Cardiac fibroblast (primary cell): ENCODE measurements around the gene PLOD2.
A peak's percentile ranks its signal among the peaks of the same experiment; 100 is the strongest.

ENCODE experiments used
- DNase-seq, 2 donors: peaks; one replicate each; pipeline versions ENCODE4 v3.0.0 to v3.0.0-alpha.2; 2010; ENCODE audit warnings: low read depth in 2 of 2
- H3K4me3 ChIP-seq, 2 donors: replicated peaks in 1 of 2; 1 replicate in 1 of 2; 2 replicates in 1 of 2; pipeline ENCODE4 v1.5.1; 2011; ENCODE audit warnings: low read depth in 2 of 2, low read length in 2 of 2, mild to moderate bottlenecking in 2 of 2, moderate library complexity in 1 of 2
- TF ChIP-seq, protein P1 (sequence below): IDR thresholded peaks from one replicate; pipeline ENCODE4 v1.5.1; 2011; ENCODE audit warnings: low read depth, mild to moderate bottlenecking, low read length, inconsistent platforms

Gene PLOD2

DNA sequence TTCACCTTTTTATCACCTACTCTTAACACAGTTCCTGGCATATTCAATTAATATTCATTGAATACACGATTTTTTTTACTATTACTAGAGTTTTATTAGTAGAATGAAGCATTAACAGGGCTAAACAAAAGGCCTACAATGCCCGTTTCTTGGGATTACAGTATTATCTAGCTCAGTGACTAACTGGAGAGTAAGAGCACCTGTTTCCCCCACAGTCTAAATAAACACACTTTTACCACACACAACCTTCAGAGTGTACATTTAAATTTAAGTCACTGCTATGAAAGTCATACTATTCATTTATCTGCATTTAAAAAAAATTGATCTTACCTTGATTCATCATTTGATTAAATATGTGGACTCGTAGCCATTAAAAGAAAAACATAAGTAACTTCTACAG lies 74.8 kb downstream of the PLOD2 start:
- H3K4me3 ChIP-seq = no peak overlapping the region
- no peak for DNase-seq
- TF ChIP-seq, protein P1, sequence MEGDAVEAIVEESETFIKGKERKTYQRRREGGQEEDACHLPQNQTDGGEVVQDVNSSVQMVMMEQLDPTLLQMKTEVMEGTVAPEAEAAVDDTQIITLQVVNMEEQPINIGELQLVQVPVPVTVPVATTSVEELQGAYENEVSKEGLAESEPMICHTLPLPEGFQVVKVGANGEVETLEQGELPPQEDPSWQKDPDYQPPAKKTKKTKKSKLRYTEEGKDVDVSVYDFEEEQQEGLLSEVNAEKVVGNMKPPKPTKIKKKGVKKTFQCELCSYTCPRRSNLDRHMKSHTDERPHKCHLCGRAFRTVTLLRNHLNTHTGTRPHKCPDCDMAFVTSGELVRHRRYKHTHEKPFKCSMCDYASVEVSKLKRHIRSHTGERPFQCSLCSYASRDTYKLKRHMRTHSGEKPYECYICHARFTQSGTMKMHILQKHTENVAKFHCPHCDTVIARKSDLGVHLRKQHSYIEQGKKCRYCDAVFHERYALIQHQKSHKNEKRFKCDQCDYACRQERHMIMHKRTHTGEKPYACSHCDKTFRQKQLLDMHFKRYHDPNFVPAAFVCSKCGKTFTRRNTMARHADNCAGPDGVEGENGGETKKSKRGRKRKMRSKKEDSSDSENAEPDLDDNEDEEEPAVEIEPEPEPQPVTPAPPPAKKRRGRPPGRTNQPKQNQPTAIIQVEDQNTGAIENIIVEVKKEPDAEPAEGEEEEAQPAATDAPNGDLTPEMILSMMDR = no peak

DNA sequence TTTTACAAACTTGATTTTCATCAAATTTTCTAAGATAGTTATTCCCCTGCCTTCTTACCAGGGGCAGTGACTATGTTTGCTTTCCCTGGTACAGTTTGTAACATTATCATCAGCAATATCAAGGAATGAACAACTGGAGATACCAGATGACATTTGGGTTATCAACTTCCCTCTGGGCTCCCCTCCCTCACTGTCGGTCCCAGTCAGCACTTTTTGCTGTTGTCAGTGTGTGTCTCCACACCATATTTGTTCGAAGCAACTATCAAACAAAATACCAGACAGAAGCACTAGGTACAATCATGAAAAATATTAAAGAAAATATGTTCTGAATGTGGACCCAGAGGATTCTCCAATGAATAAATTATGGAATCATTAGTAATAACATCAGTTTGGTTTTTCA lies 75.3 kb downstream of the PLOD2 start:
- no peak for DNase-seq
- TF ChIP-seq, protein P1 = no peak
- no peak overlapping the region for H3K4me3 ChIP-seq

DNA sequence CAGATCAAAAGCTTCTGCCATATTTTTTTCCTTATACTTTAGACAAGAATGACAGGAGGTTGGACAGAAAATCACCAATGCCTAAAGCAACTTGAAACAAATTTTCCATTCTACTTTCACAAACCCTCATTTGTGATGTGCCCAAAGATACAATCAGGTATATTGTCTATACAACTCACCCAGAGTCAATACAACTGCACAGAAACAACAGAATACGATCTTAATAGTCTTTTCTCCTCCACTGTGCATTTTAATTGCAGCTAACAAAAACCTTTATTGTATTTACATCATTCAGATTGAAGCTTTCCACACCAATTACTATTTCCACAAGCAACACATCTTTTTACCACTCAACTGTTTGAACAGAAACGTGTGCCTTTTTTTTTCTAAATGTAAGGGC lies 80.4 kb downstream of the PLOD2 start:
- no peak for DNase-seq
- H3K4me3 ChIP-seq = no peak overlapping the region
- TF ChIP-seq, protein P1 = no peak

DNA sequence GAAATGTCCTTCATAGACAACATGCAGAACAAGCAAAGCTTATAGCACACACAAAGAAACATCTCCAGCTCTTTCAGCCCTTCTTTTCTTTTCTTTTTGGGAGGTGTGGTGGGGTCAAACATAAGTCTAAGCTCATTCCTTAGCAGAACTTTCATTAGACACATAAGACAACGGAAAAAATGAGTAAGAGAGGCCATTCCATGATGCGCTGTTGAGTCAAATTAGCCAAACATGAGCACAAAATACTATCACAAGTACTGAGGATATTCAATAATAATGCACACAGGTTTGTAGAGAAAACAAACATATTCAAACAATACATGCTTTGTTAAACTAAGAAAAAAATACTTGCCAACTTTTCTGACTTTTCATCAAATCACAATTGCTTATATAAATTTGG lies 83.0 kb downstream of the PLOD2 start:
- TF ChIP-seq, protein P1 = no peak
- H3K4me3 ChIP-seq = no peak overlapping the region

DNA sequence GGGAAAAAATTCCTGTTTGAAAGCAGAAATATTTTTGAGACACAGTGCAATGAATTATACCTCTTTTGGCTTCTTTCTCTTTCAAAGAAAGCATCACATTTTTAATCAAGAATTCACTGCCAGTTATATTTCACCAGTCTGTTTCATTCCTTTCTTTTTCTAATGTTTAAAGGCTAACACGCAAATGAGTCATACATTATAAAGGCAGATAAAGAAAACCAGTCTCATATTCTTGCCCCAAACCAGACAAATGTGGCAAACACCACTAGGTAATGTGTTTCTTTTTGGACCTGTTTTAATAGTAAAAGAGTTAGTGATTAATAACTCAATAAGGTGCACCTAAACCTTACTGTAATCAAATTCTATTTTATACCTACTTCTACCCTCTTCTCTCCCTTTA lies 83.8 kb downstream of the PLOD2 start:
- TF ChIP-seq, protein P1 = no peak
- no peak overlapping the region for H3K4me3 ChIP-seq
- DNase-seq = peak; percentile 29 to 40

More for the DNA sequence above, 83.0 kb downstream of the PLOD2 start:
- peak in 1 of 2 donors; percentile 59 for DNase-seq

DNA sequence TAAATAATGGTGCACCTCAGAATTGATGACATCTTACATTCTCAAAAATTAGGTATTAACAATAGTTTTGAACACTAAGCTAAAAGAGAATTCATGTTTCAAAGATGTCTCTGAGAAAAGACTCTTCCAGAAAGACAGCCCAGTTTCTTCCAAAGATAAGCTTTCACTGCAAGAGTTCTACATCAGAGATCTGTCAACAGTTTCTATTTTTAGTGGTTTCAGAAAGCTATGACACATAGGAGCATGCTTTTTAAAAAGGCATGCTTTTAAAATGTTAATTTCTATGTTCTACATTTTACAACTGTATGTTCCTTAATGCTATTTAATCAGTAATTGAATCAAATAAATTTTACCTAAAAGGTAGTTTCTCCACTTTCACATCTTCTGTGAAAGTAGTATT lies 88.2 kb downstream of the PLOD2 start:
- H3K4me3 ChIP-seq = no peak overlapping the region
- TF ChIP-seq, protein P1 = no peak
- peak in 1 of 2 donors; percentile 60 for DNase-seq

DNA sequence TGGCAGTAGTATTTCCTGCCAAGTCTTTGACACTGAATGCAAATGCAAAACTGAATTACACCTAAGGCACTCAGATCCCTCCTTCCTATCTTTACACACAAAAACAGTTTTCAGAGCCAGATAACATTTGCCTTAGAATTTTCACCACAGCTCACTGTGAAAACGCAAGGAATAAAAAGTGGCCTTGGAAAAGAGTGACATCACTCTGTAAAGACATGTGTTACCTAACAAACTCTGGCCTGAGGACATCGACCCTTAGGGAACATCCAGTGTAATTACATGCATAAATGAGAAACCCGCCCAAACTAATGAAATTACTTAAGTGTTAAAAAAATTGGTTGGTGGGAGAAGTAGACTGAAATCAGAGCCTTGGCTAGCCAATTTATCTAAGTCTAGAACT lies 88.9 kb downstream of the PLOD2 start:
- DNase-seq = no peak
- TF ChIP-seq, protein P1 = no peak
- no peak overlapping the region for H3K4me3 ChIP-seq
